ENCODE data around the gene FAM53B.

Gene FAM53B

GRCh38 chr10:124569623-124570470, 174.3 kb downstream of the FAM53B start:
- DNase-seq, result no peak

Data from 8988T (cell line).